Measurements from ENCODE around the gene SCFD2. TPM values are rescaled to one million over a fixed set of nuclear protein-coding genes. Genes with fewer than 3 reads are reported as not detected.

SCFD2 gene
- polyA plus RNA-seq, 3 donors = 5.4 to 9.4 (median 6.7) TPM

DNA sequence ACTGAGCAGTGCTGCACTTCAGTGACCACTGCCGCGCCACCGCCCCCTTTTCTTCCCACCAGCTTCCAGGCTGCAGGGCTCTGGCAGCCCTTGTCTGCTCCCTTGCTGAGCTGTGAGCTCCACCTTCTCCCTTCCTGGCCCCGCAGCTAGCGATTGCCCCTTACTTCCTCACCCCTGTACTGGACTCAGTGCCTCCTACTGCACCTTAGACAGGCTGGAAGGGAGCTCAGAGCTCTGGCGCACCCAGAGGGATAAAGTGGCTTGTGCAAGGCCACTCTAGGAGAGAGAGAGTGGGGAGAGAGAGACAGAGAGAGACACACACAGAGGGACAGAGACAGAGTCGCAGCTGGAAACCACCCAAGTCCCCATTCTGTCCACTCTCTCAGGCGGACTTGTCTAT lies 497.7 kb downstream of the SCFD2 start:
- DNase-seq = no peak
- H3K9me3 Mint-ChIP-seq = peaks cover 0 to 2% (median 0%) of the 10 kb centered on the region in 7 donors
- no peak overlapping the region for H3K4me3 ChIP-seq (replicated peaks in 1 of 3; ENCODE audit: low read depth in 2 of 3, low read length in 3 of 3)
- H3K27me3 ChIP-seq (ENCODE audit: control insufficient read depth in 2 of 2, insufficient read depth in 2 of 2, low read length in 2 of 2) = peaks cover 7 to 9% of the 10 kb centered on the region in 2 donors
- WGBS (ENCODE audit: insufficient coverage) = 96% methylated on average over 3 of the region's 8 CpGs
- peaks cover 6 to 9% of the 10 kb centered on the region in 2 donors for H3K36me3 Mint-ChIP-seq
- H3K27me3 Mint-ChIP-seq (ENCODE audit: low read depth in 3 of 3) = peaks cover 6 to 11% (median 8%) of the 10 kb centered on the region in 3 donors
- no peaks in the 10 kb centered on the region for H4K20me1 ChIP-seq (ENCODE audit: insufficient read depth, low read length)
- no peaks in the 10 kb centered on the region for H3K36me3 ChIP-seq (replicated peaks in 1 of 2; ENCODE audit: control insufficient read depth in 1 of 2, insufficient read depth in 2 of 2, low read length in 2 of 2)
- H3K9me3 ChIP-seq (replicated peaks in 1 of 2; ENCODE audit: control insufficient read depth in 1 of 2, insufficient read depth in 1 of 2, low read length in 2 of 2) = no peaks in the 10 kb centered on the region
- H2AFZ ChIP-seq (ENCODE audit: insufficient read depth, low read depth, low read length, poor library complexity, severe bottlenecking) = no peak overlapping the region
- H3K9ac ChIP-seq (ENCODE audit: insufficient read depth, low read length, poor library complexity, severe bottlenecking) = no peak overlapping the region
- TF ChIP-seq, protein P1, sequence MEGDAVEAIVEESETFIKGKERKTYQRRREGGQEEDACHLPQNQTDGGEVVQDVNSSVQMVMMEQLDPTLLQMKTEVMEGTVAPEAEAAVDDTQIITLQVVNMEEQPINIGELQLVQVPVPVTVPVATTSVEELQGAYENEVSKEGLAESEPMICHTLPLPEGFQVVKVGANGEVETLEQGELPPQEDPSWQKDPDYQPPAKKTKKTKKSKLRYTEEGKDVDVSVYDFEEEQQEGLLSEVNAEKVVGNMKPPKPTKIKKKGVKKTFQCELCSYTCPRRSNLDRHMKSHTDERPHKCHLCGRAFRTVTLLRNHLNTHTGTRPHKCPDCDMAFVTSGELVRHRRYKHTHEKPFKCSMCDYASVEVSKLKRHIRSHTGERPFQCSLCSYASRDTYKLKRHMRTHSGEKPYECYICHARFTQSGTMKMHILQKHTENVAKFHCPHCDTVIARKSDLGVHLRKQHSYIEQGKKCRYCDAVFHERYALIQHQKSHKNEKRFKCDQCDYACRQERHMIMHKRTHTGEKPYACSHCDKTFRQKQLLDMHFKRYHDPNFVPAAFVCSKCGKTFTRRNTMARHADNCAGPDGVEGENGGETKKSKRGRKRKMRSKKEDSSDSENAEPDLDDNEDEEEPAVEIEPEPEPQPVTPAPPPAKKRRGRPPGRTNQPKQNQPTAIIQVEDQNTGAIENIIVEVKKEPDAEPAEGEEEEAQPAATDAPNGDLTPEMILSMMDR (IDR thresholded peaks at IDR 0.05) = no peak
- H3K27ac Mint-ChIP-seq = no peak overlapping the region
- H3K27ac ChIP-seq (ENCODE audit: low read depth in 1 of 2, low read length in 2 of 2) = no peak overlapping the region
- intact Hi-C loops (cut with micrococcal nuclease) = no loop called here
- H3K4me1 Mint-ChIP-seq = no peaks in the 10 kb centered on the region
- H3K4me1 ChIP-seq (ENCODE audit: control insufficient read depth in 1 of 2, insufficient read depth in 2 of 2, low read length in 2 of 2) = no peaks in the 10 kb centered on the region
- H3K4me2 ChIP-seq (replicated peaks; ENCODE audit: extremely low read depth, low read length, poor library complexity, severe bottlenecking) = no peak overlapping the region
- no peak overlapping the region for H3K4me3 Mint-ChIP-seq
- H3K79me2 ChIP-seq (ENCODE audit: insufficient read depth, low read length) = no peaks in the 10 kb centered on the region

DNA sequence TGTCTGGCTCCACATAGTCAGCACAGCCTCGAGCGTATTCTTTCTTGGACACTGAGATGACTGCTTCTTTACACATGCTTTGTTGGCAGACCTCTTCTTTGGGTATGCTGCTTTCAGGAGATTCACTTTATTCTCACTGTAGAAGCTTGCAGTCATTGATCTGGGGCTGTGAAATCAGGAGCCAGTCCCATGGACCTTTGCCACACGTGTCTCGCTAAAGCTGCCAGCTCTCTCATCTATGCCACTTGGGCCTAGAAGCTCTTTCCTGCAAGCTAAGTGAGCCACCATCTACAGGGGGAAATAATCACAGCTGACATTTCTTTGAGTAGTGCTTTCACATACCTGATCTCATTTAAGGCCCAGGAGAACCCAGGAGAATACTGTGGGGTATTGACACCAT lies 498.7 kb downstream of the SCFD2 start:
- Histone ChIP-seq H3K79me2 (ENCODE audit: insufficient read depth, low read length) (no peaks in the 10 kb centered on the region), H3K27me3 (ENCODE audit: control insufficient read depth in 2 of 2, insufficient read depth in 2 of 2, low read length in 2 of 2) (peaks cover 14 to 16% of the 10 kb centered on the region in 2 donors), H3K27ac (ENCODE audit: low read depth in 1 of 2, low read length in 2 of 2) (no peak overlapping the region), H3K4me2 (replicated peaks; ENCODE audit: extremely low read depth, low read length, poor library complexity, severe bottlenecking) (no peak overlapping the region), H3K9me3 (replicated peaks in 1 of 2; ENCODE audit: control insufficient read depth in 1 of 2, insufficient read depth in 1 of 2, low read length in 2 of 2) (no peaks in the 10 kb centered on the region), H3K4me1 (ENCODE audit: control insufficient read depth in 1 of 2, insufficient read depth in 2 of 2, low read length in 2 of 2) (peaks cover 5 to 6% of the 10 kb centered on the region in 2 donors), H3K36me3 (replicated peaks in 1 of 2; ENCODE audit: control insufficient read depth in 1 of 2, insufficient read depth in 2 of 2, low read length in 2 of 2) (no peaks in the 10 kb centered on the region), H3K9ac (ENCODE audit: insufficient read depth, low read length, poor library complexity, severe bottlenecking) (no peak overlapping the region), H2AFZ (ENCODE audit: insufficient read depth, low read depth, low read length, poor library complexity, severe bottlenecking) (no peak overlapping the region), H3K4me3 (replicated peaks in 1 of 3; ENCODE audit: low read depth in 2 of 3, low read length in 3 of 3) (no peak overlapping the region), H4K20me1 (ENCODE audit: insufficient read depth, low read length) (no peaks in the 10 kb centered on the region)
- no peak overlapping the region for H3K4me3 Mint-ChIP-seq
- DNase-seq = no peak
- H3K27ac Mint-ChIP-seq = peak overlapping the region in 1 of 7 donors; percentile 57
- H3K4me1 Mint-ChIP-seq = no peaks in the 10 kb centered on the region
- TF ChIP-seq, protein P1 (IDR thresholded peaks at IDR 0.05) = no peak
- H3K9me3 Mint-ChIP-seq = peaks cover 0 to 6% (median 0%) of the 10 kb centered on the region in 7 donors
- H3K36me3 Mint-ChIP-seq = peaks cover 5 to 9% of the 10 kb centered on the region in 2 donors
- 97% methylated on average over 4 of the region's 4 CpGs for WGBS (ENCODE audit: insufficient coverage)
- H3K27me3 Mint-ChIP-seq (ENCODE audit: low read depth in 3 of 3) = peaks cover 14 to 17% (median 15%) of the 10 kb centered on the region in 3 donors
- intact Hi-C loops (cut with micrococcal nuclease) = no loop called here
